Heart right ventricle (tissue), 16 donors: ENCODE results near the gene ENKD1. TPM values are rescaled to one million over a fixed set of nuclear protein-coding genes. Genes with fewer than 3 reads are reported as not detected.
A peak's percentile ranks its signal among the peaks of the same experiment; 100 is the strongest.

Experiments
- ATAC-seq, 8 donors: fragments of 200-7000 bp; cut with Tn5 transposase; one replicate each; pipeline ENCODE4 v1.9.1; 2020; ENCODE audit warnings: mild to moderate bottlenecking in 8 of 8, moderate library complexity in 8 of 8, moderate number of reproducible peaks in 1 of 8
- DNase-seq, 2 donors: peaks; one replicate each; pipeline ENCODE4 v3.0.0-alpha.2; 2020
- H3K27ac ChIP-seq, 10 donors: fragments of 200-600 bp; sonication (generic) in 2 of 10; one replicate each; pipeline versions ENCODE4 v1.5.0 to v1.8.0; 2020 to 2022; ENCODE audit warnings: mild to moderate bottlenecking in 3 of 10
- H3K27me3 ChIP-seq, 7 donors: fragments of 200-600 bp; one replicate each; pipeline ENCODE4 v1.8.0; 2021 to 2022; ENCODE audit warnings: mild to moderate bottlenecking in 2 of 7
- H3K36me3 ChIP-seq, 9 donors: fragments of 200-600 bp; sonication (generic) in 1 of 9; one replicate each; pipeline versions ENCODE4 v1.5.0 to v1.8.0; 2020 to 2022; ENCODE audit warnings: mild to moderate bottlenecking in 2 of 9
- H3K4me1 ChIP-seq, 9 donors: fragments of 200-600 bp; sonication (generic) in 1 of 9; one replicate each; pipeline versions ENCODE4 v1.5.0 to v1.8.0; 2020 to 2022; ENCODE audit warnings: mild to moderate bottlenecking in 4 of 9
- H3K4me3 ChIP-seq, 10 donors: fragments of 200-600 bp; sonication (generic) in 2 of 10; one replicate each; pipeline versions ENCODE4 v1.5.0 to v1.8.0; 2020 to 2022; ENCODE audit warnings: mild to moderate bottlenecking in 7 of 10, moderate library complexity in 2 of 10
- H3K9me3 ChIP-seq, 11 donors: fragments of 200-600 bp in 10 of 11; sonication (generic) in 2 of 11; one replicate each; pipeline versions ENCODE4 v1.5.0 to v1.8.0; 2013 to 2022; ENCODE audit warnings: mild to moderate bottlenecking in 2 of 11, control low read depth in 1 of 11, moderate library complexity in 1 of 11
- CTCF ChIP-seq, 9 donors: fragments of 200-600 bp; sonication (generic) in 2 of 9; IDR thresholded peaks; one replicate each; pipeline versions ENCODE4 v1.5.0 to v1.8.0; 2021 to 2022; ENCODE audit warnings: antibody characterized with exemption in 9 of 9, mild to moderate bottlenecking in 5 of 9, moderate library complexity in 1 of 9
- WGBS, 2 donors: extraction: QIAGEN DNeasy Blood & Tissue Kit; methylation state at CpG; one replicate each; pipeline ENCODE4 v1.1.7; 2013; ENCODE audit warnings: inconsistent platforms in 1 of 2; 5-methylcytosine and 5-hydroxymethylcytosine counted together
- intact Hi-C, 10 donors: fragments of 100-400 bp; cut with DNase I; formaldehyde crosslinking; loops; one replicate each; pipeline versions ENCODE4 v1.11.1 to v1.14.2; 2022
- polyA plus RNA-seq, 2 donors: library from polyadenylated mRNA; stranded (reverse); fragments of 200-250 nt; gene quantifications; one replicate each; pipeline ENCODE4 v1.2.3, GENCODE V29; 2013
- total RNA-seq, 10 donors: library from RNA; stranded (reverse); fragmentation: NEBNext Ultra II Directional in 3 of 10; extraction: Animal tissue kit (Norgen Biotek cat#: 25700) in 3 of 10; gene quantifications; one replicate each; pipeline versions ENCODE4 v1.2.1 to v1.2.4, GENCODE V29; 2021 to 2023
- donor health status: Arrhythmogenic right ventricular cardiomyopathy.
- donor health status: ischemic (EF 13 %, LVEDD 7.1; RV severe dilation, severe dysfunction).
- donor health status: healthy with polysubstance abuse.
- donor health status: DM: no; HTN: yes; CAD: no.
- donor health status: DM: no; HTN: no; CAD: no.
- donor health status: ischemic (EF 25% LVEDD 6.9; RV normal size, moderate dysfunction).
- donor health status: ischemic (EF 25% LVEDD 5.7; RV mildly dilated, moderate dysfunction).
- donor health status: healthy.
- donor health status: DM: yes; HTN: yes; CAD: no.
- donor health status: Ischemic cardiomyopathy.
- donor health status: ischemic (EF 35%, LVEDD 5.7; RV mildly dilated, moderate dysfunction).
- donor health status: nonischemic (EF 11% LVEDD 7.7; RV severe dilation, severe dysfunction).
- donor health status: DM: yes; HTN: yes; CAD: no.
- donor health status: PGD.
- donor health status: ischemic (EF 29% LVEDD 5.4; RV normal size, mild dysfunction).
- donor health status: nonischemic (EF 23%, LVEDD 6.1; RV moderate dilation, normal function).

Gene ENKD1
- total and polyA plus RNA-seq, 12 donors, result 3.6 to 30.9 (median 8.5) TPM

GRCh38 chr16:67679935-67680897 is 13.7 kb upstream of the ENKD1 start:
- Histone ChIP-seq H3K27me3 (no peaks in the 10 kb centered on the region), H3K4me1 (peaks cover 0 to 26% (median 6%) of the 10 kb centered on the region in 9 donors), H3K4me3 (no peak overlapping the region), H3K27ac (no peak overlapping the region), H3K9me3 (no peaks in the 10 kb centered on the region), H3K36me3 (peaks cover 0 to 59% (median 7%) of the 10 kb centered on the region in 9 donors)
- DNase-seq (no peak), ATAC-seq (no peak)
- intact Hi-C loops, result loop anchor here in 8 of 10 donors (5.0 to 10.0 kb wide), 8 partner anchors 32 to 385 kb away; partner anchors contain the start of genes GFOD2 (in 2 of the 8), RANBP10 (in 2 of the 8), TSNAXIP1 (in 2 of the 8) and CENPT (in 1 of the 8)
- no peak for TF ChIP-seq CTCF (IDR thresholded peaks at IDR 0.05)
- 95 to 96% methylated on average over 10 of the region's 10 CpGs for WGBS, 2 donors

GRCh38 chr16:67678354-67679023 is 11.9 kb upstream of the ENKD1 start:
- DNase-seq (no peak), ATAC-seq (no peak)
- Histone ChIP-seq H3K27ac (no peak overlapping the region), H3K27me3 (no peaks in the 10 kb centered on the region), H3K4me3 (no peak overlapping the region), H3K4me1 (peaks cover 9 to 30% (median 16%) of the 10 kb centered on the region in 9 donors), H3K9me3 (no peaks in the 10 kb centered on the region), H3K36me3 (peaks cover 0 to 46% (median 7%) of the 10 kb centered on the region in 9 donors)
- intact Hi-C loops, result loop anchor here in 8 of 10 donors (5.0 to 10.0 kb wide), 8 partner anchors 34 to 386 kb away; partner anchors contain the start of genes RANBP10 (in 2 of the 8), TSNAXIP1 (in 2 of the 8), CENPT (in 1 of the 8) and GFOD2 (in 1 of the 8)
- no peak for TF ChIP-seq CTCF (IDR thresholded peaks at IDR 0.05)
- WGBS, 2 donors, result 94 to 96% methylated on average over 12 of the region's 12 CpGs

- TF ChIP-seq CTCF (IDR thresholded peaks at IDR 0.05), result no peak
- DNase-seq (no peak), ATAC-seq (no peak)
- Histone ChIP-seq H3K27me3 (no peaks in the 10 kb centered on the region), H3K9me3 (no peaks in the 10 kb centered on the region), H3K4me1 (peaks cover 13 to 38% (median 22%) of the 10 kb centered on the region in 9 donors), H3K36me3 (peaks cover 0 to 38% (median under 1%) of the 10 kb centered on the region in 9 donors), H3K27ac (no peak overlapping the region), H3K4me3 (no peak overlapping the region)
- 96 to 100% methylated on average over 1 of the region's 1 CpG for WGBS, 2 donors
- intact Hi-C loops, result loop anchor here in 8 of 10 donors (5.0 to 10.0 kb wide), 8 partner anchors 35 to 387 kb away; partner anchors contain the start of genes RANBP10 (in 2 of the 8), TSNAXIP1 (in 2 of the 8), CENPT (in 1 of the 8) and GFOD2 (in 1 of the 8)
These were observed 11.2 kb upstream of the ENKD1 start for GRCh38 chr16:67677712-67678111.

GRCh38 chr16:67676939-67677338 is 10.4 kb upstream of the ENKD1 start:
- peaks cover 13 to 44% (median 28%) of the 10 kb centered on the region in 9 donors for H3K4me1 ChIP-seq
- peak overlapping the region in 2 of 10 donors; percentile 14 to 26 for H3K27ac ChIP-seq
- H3K27me3 ChIP-seq, result no peaks in the 10 kb centered on the region
- WGBS, 2 donors, result 76 to 87% methylated on average over 8 of the region's 8 CpGs
- H3K4me3 ChIP-seq, result no peak overlapping the region
- DNase-seq (no peak), ATAC-seq (no peak)
- intact Hi-C loops, result loop anchor here in 8 of 10 donors (5.0 to 10.0 kb wide), 8 partner anchors 35 to 388 kb away; partner anchors contain the start of genes RANBP10 (in 2 of the 8), TSNAXIP1 (in 2 of the 8), CENPT (in 1 of the 8) and GFOD2 (in 1 of the 8)
- no peak for TF ChIP-seq CTCF (IDR thresholded peaks at IDR 0.05)
- H3K9me3 ChIP-seq, result no peaks in the 10 kb centered on the region
- peaks cover 0 to 32% (median 0%) of the 10 kb centered on the region in 9 donors for H3K36me3 ChIP-seq
